H1 (cell line): Measurements from ENCODE around the gene B4GALT5. TPM values are rescaled to one million over a fixed set of nuclear protein-coding genes. Genes with fewer than 3 reads are reported as not detected.

Experiments
- CTCF ChIA-PET: fragments of 300-600 bp; sonication (Branson Sonifier 250); formaldehyde crosslinking; loops from one replicate; lab custom pipeline; 2021; ENCODE audit not compliant: partially characterized antibody; lab: Charles Lee
- POLR2A ChIA-PET: fragments of 300-600 bp; sonication (Branson Sonifier 250); formaldehyde crosslinking; loops from one replicate; lab custom pipeline; 2021; ENCODE audit warnings: inconsistent platforms; ENCODE audit not compliant: partially characterized antibody; lab: Charles Lee
- DNase-seq, 2 experiments: peaks; one replicate each; pipeline versions ENCODE4 v3.0.0 to v3.0.0-alpha.2; 2010 to 2022; ENCODE audit warnings: low spot score in 2 of 2, low read depth in 1 of 2, mixed read lengths in 1 of 2
- FAIRE-seq: peaks from 2 replicates; lab custom pipeline; 2011; peaks lifted over from hg19 to GRCh38; lab: Jason Lieb, UNC
- H2AFZ ChIP-seq: 2 replicates; pipeline ENCODE4 v1.8.1; 2012; ENCODE audit warnings: low read length, inconsistent platforms
- H2AK5ac ChIP-seq: 2 replicates; pipeline ENCODE4 v1.6.1; 2013; ENCODE audit warnings: low read depth, low read length
- H2BK120ac ChIP-seq: replicated peaks from 2 replicates; pipeline ENCODE3; 2013; ENCODE audit warnings: low read depth, low read length, inconsistent platforms
- H2BK12ac ChIP-seq: 2 replicates; pipeline ENCODE4 v1.6.1; 2013; ENCODE audit warnings: low read depth, low read length
- H2BK15ac ChIP-seq: 2 replicates; pipeline ENCODE4 v1.6.1; 2013; ENCODE audit warnings: low read length
- H2BK20ac ChIP-seq: 2 replicates; pipeline ENCODE4 v1.6.1; 2013; ENCODE audit warnings: low read length
- H2BK5ac ChIP-seq: 2 replicates; pipeline ENCODE4 v1.6.1; 2013; ENCODE audit warnings: low read depth, low read length
- H3K14ac ChIP-seq: 2 replicates; pipeline ENCODE4 v1.6.1; 2013; ENCODE audit warnings: inconsistent platforms; ENCODE audit not compliant: insufficient read length
- H3K18ac ChIP-seq: 2 replicates; pipeline ENCODE4 v1.6.1; 2013; ENCODE audit warnings: low read length; ENCODE audit errors: extremely low read depth
- H3K23ac ChIP-seq: 2 replicates; pipeline ENCODE4 v1.6.1; 2013; ENCODE audit warnings: inconsistent platforms; ENCODE audit not compliant: insufficient read length
- H3K23me2 ChIP-seq: 2 replicates; pipeline ENCODE4 v1.6.1; 2013; ENCODE audit warnings: low read depth, low read length
- H3K27ac ChIP-seq: 2 replicates; pipeline ENCODE4 v1.6.1; 2011; ENCODE audit warnings: low read depth, low read length, inconsistent platforms
- H3K27me3 ChIP-seq, 4 experiments: replicated peaks in 1 of 4; 1 replicate in 1 of 4; 2 replicates in 3 of 4; pipeline versions ENCODE4 v1.6.1 to v1.8.1; 2011 to 2013; ENCODE audit warnings: low read length in 3 of 4, mild to moderate bottlenecking in 3 of 4, inconsistent platforms in 2 of 4, mixed read lengths in 2 of 4, moderate library complexity in 1 of 4; ENCODE audit not compliant: control insufficient read depth in 3 of 4, insufficient read depth in 3 of 4; ENCODE audit errors: extremely low read depth in 1 of 4
- H3K36me3 ChIP-seq, 4 experiments: 2 replicates each; pipeline versions ENCODE4 v1.6.1 to v1.8.1; 2011 to 2013; ENCODE audit warnings: mild to moderate bottlenecking in 4 of 4, low read length in 3 of 4, moderate library complexity in 2 of 4, control low read depth in 1 of 4, inconsistent platforms in 1 of 4; ENCODE audit not compliant: insufficient read depth in 4 of 4, control insufficient read depth in 2 of 4
- H3K4ac ChIP-seq: replicated peaks from 2 replicates; pipeline ENCODE3; 2013; ENCODE audit warnings: low read length, low read depth, mixed read lengths, inconsistent platforms; ENCODE audit not compliant: insufficient read length
- H3K4me1 ChIP-seq, 4 experiments: replicated peaks in 1 of 4; 1 replicate in 1 of 4; 2 replicates in 3 of 4; pipeline versions ENCODE4 v1.6.1 to v1.8.1; 2011 to 2013; ENCODE audit warnings: low read length in 3 of 4, inconsistent platforms in 2 of 4, mixed read lengths in 1 of 4; ENCODE audit not compliant: insufficient read depth in 4 of 4, control insufficient read depth in 3 of 4
- H3K4me2 ChIP-seq, 2 experiments: 2 replicates each; pipeline versions ENCODE4 v1.6.1 to v1.8.1; 2011 to 2013; ENCODE audit warnings: low read depth in 2 of 2, low read length in 2 of 2, control low read depth in 1 of 2, inconsistent platforms in 1 of 2, mild to moderate bottlenecking in 1 of 2; ENCODE audit not compliant: insufficient read depth in 1 of 2
- H3K4me3 ChIP-seq, 4 experiments: fragments of 200-600, 300-600 bp in 1 of 4; sonication (generic), shearing (Covaris generic), sonication (Bioruptor Twin) in 1 of 4; 2 replicates each; pipeline versions ENCODE4 v1.5.1 to v1.8.1; 2011 to 2016; ENCODE audit warnings: low read length in 4 of 4, low read depth in 3 of 4, control low read depth in 2 of 4, inconsistent platforms in 2 of 4, mild to moderate bottlenecking in 2 of 4, mixed read lengths in 1 of 4, moderate library complexity in 1 of 4; ENCODE audit not compliant: insufficient read depth in 2 of 4; ENCODE audit errors: extremely low read depth in 1 of 4
- H3K56ac ChIP-seq: replicated peaks from 2 replicates; pipeline ENCODE3; 2013; ENCODE audit warnings: low read depth, mild to moderate bottlenecking, mixed read lengths, low read length, inconsistent platforms; ENCODE audit not compliant: insufficient read length
- H3K79me1 ChIP-seq: 2 replicates; pipeline ENCODE4 v1.6.1; 2013; ENCODE audit warnings: low read depth, low read length, control low read depth
- H3K79me2 ChIP-seq, 2 experiments: 2 replicates each; pipeline versions ENCODE4 v1.6.1 to v1.8.1; 2012 to 2013; ENCODE audit warnings: low read length in 2 of 2, mild to moderate bottlenecking in 2 of 2, inconsistent platforms in 1 of 2; ENCODE audit not compliant: insufficient read depth in 2 of 2, control insufficient read depth in 1 of 2
- H3K9ac ChIP-seq, 4 experiments: replicated peaks in 1 of 4; 1 replicate in 1 of 4; 2 replicates in 3 of 4; pipeline versions ENCODE4 v1.6.1 to v1.8.1; 2011 to 2013; ENCODE audit warnings: low read depth in 3 of 4, low read length in 3 of 4, control low read depth in 2 of 4, mild to moderate bottlenecking in 2 of 4, moderate library complexity in 2 of 4, inconsistent platforms in 1 of 4; ENCODE audit errors: extremely low read depth in 1 of 4
- H3K9me3 ChIP-seq, 2 experiments: 2 replicates each; pipeline versions ENCODE4 v1.6.1 to v1.8.1; 2012 to 2013; ENCODE audit warnings: mild to moderate bottlenecking in 2 of 2, moderate library complexity in 2 of 2, control low read depth in 1 of 2, inconsistent platforms in 1 of 2, low read depth in 1 of 2, low read length in 1 of 2, mixed read lengths in 1 of 2; ENCODE audit not compliant: insufficient read depth in 2 of 2
- H4K20me1 ChIP-seq, 2 experiments: replicated peaks in 1 of 2; 2 replicates each; pipeline versions ENCODE3 to v1.8.1; 2011 to 2013; ENCODE audit warnings: inconsistent platforms in 2 of 2, low read length in 2 of 2, mild to moderate bottlenecking in 1 of 2; ENCODE audit not compliant: insufficient read depth in 2 of 2, control insufficient read depth in 1 of 2
- H4K5ac ChIP-seq: 2 replicates; pipeline ENCODE4 v1.6.1; 2013; ENCODE audit warnings: low read length, low read depth, mixed read lengths, inconsistent platforms; ENCODE audit not compliant: insufficient read length
- H4K8ac ChIP-seq: 2 replicates; pipeline ENCODE4 v1.8.0; 2013; ENCODE audit warnings: mild to moderate bottlenecking, moderate library complexity, low read length, inconsistent platforms; ENCODE audit not compliant: insufficient read depth; ENCODE audit errors: extremely low read depth
- H4K91ac ChIP-seq: replicated peaks from 2 replicates; pipeline ENCODE3; 2013; ENCODE audit warnings: low read length, mixed read lengths, inconsistent platforms; ENCODE audit not compliant: insufficient read length
- BCL11A ChIP-seq, 2 experiments: IDR thresholded peaks; one replicate each; pipeline ENCODE4 v1.6.1; 2011; ENCODE audit warnings: low read depth in 2 of 2, low read length in 2 of 2, mild to moderate bottlenecking in 2 of 2
- CHD1 ChIP-seq: IDR thresholded peaks from 2 replicates; pipeline ENCODE4 v1.6.1; 2012; ENCODE audit warnings: low read depth, low read length, improper control_type of control experiment
- EP300 ChIP-seq, 2 experiments: IDR thresholded peaks; 1 replicate in 1 of 2; 2 replicates in 1 of 2; pipeline ENCODE4 v1.6.1; 2011 to 2012; ENCODE audit warnings: low read depth in 2 of 2, low read length in 2 of 2, mild to moderate bottlenecking in 2 of 2, borderline replicate concordance in 1 of 2, inconsistent platforms in 1 of 2, moderate library complexity in 1 of 2
- EZH2 ChIP-seq: fragments of 200-600 bp; sonication (generic); IDR thresholded peaks from 2 replicates; pipeline ENCODE4 v1.7.1; 2012; ENCODE audit warnings: low read depth, mild to moderate bottlenecking, moderate library complexity, low read length, inconsistent platforms; ENCODE audit not compliant: severe bottlenecking
- GABPA ChIP-seq: IDR thresholded peaks from 2 replicates; pipeline ENCODE4 v1.6.1; 2011; ENCODE audit warnings: mild to moderate bottlenecking, low read length, moderate library complexity, borderline replicate concordance; ENCODE audit not compliant: insufficient read depth
- HDAC2 ChIP-seq, 2 experiments: fragments of 300-600 bp in 1 of 2; sonication (generic) in 1 of 2; IDR thresholded peaks; 2 replicates each; pipeline ENCODE4 v1.6.1; 2011 to 2012; ENCODE audit warnings: low read depth in 2 of 2, low read length in 2 of 2, mild to moderate bottlenecking in 2 of 2, moderate library complexity in 2 of 2, borderline replicate concordance in 1 of 2, inconsistent platforms in 1 of 2
- JUND ChIP-seq: IDR thresholded peaks from 2 replicates; pipeline ENCODE4 v1.6.1; 2011; ENCODE audit warnings: mild to moderate bottlenecking, improper control_type of control experiment, low read length
- TAF7 ChIP-seq: optimal IDR thresholded peaks from 2 replicates; pipeline ENCODE3; 2011; ENCODE audit warnings: low read depth, mild to moderate bottlenecking, inconsistent platforms, low read length, moderate library complexity, borderline replicate concordance
- TEAD4 ChIP-seq: IDR thresholded peaks from 2 replicates; pipeline ENCODE4 v1.6.1; 2012; ENCODE audit warnings: low read depth, low read length, inconsistent platforms, mixed read lengths
- WGBS, 2 experiments: shearing (Covaris generic) in 1 of 2; methylation state at CpG; one replicate each; pipeline versions ENCODE4 v1.1.6 to v1.1.7; 2013 to 2015; ENCODE audit warnings: low lambda C conversion rate in 2 of 2, mixed read lengths in 2 of 2, inconsistent platforms in 1 of 2, low coverage in 1 of 2, missing lambda C conversion rate in 1 of 2; ENCODE audit not compliant: insufficient replicate concordance in 2 of 2, insufficient coverage in 1 of 2, insufficient read length in 1 of 2; ENCODE audit errors: extremely low coverage in 1 of 2, missing lambda C conversion rate in 1 of 2; 5-methylcytosine and 5-hydroxymethylcytosine counted together
- polyA plus RNA-seq, 7 experiments: library from polyadenylated mRNA; depleted of rRNA in 3 of 7; stranded (reverse) in 5 of 7; unstranded in 2 of 7; fragments of >200 nt in 5 of 7; fragments of 200-250 nt in 2 of 7; gene quantifications; 1 replicate in 5 of 7; 2 replicates in 1 of 7; 4 replicates in 1 of 7; pipeline versions ENCODE4 v1.2.1 to v1.2.3, GENCODE V29; 2011 to 2013; ENCODE audit warnings: missing spikeins in 2 of 7, mixed read lengths in 2 of 7
- total RNA-seq: library from RNA; stranded (reverse); fragmentation: NEBNext Ultra II Directional; extraction: Animal tissue kit (Norgen Biotek cat#: 25700); gene quantifications from 2 replicates; pipeline ENCODE4 v1.2.1, GENCODE V29; 2021
- TF ChIP-seq, protein P1 (sequence below): IDR thresholded peaks from 2 replicates; pipeline ENCODE4 v1.6.1; 2011; ENCODE audit warnings: low read length, improper control_type of control experiment

B4GALT5 gene
- total and polyA plus RNA-seq, 2 of the 8 experiments (the other 6 are each of a cell fraction or from before 2014, with no cell fraction given) = 46.5 to 75.4 TPM

DNA sequence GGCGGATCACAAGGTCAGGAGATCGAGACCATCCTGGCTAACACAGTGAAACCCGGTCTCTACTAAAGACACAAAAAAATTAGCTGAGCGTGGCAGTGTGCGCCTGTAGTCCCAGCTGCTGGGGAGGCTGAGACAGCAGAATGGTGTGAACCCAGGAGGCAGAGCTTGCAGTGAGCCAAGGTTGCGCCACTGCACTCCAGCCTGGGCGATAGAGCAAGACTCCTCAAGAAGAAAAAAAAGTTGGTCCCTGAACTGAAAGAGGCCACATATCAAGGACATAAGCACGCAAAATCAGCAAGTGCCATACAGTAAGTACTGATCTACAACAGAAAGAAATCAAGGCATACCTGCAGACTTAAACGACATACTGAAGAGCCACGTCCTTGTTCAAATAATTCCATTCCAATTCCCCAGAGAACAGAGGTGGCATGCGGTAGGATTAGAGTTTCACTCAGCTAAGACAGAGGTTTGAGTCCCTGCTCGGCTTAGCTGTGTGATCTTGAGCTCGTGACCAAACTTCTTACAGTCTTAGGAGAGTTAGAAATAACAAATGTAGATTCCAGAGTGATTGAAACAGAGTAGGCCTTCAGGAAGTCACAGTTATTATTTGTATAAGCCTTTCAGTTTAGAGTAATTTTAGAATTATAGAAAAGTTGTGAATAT, 29.2 kb downstream of the B4GALT5 start:
- H2AK5ac ChIP-seq = no peak overlapping the region
- H3K23me2 ChIP-seq = no peaks in the 10 kb centered on the region; the same call in 1 of the 2 replicates
- no peaks in the 10 kb centered on the region for H3K9me3 ChIP-seq
- no peak overlapping the region for H2AFZ ChIP-seq
- FAIRE-seq (no peak), DNase-seq (no peak)
- H3K4me3 ChIP-seq = no peak overlapping the region
- no peak overlapping the region for H2BK15ac ChIP-seq
- no peak overlapping the region for H2BK5ac ChIP-seq
- peaks cover 28 to 99% of the 10 kb centered on the region in 2 experiments for H3K79me2 ChIP-seq
- POLR2A ChIA-PET = no interaction called here
- no peaks in the 10 kb centered on the region for H3K36me3 ChIP-seq
- H4K91ac ChIP-seq = no peak overlapping the region
- H3K23ac ChIP-seq = no peak overlapping the region
- no peak overlapping the region for H3K4ac ChIP-seq
- H3K56ac ChIP-seq = no peak overlapping the region
- peaks cover 0 to 26% (median 15%) of the 10 kb centered on the region in 4 experiments for H3K4me1 ChIP-seq
- no peak overlapping the region for H3K9ac ChIP-seq
- no peak overlapping the region for H3K14ac ChIP-seq
- CTCF ChIA-PET = interaction anchor here (1.0 kb wide), 1 partner anchor 18 kb away, joined by 5 read pairs; no protein-coding TSS in a partner anchor
- no peak overlapping the region for H4K8ac ChIP-seq
- no peak overlapping the region for H2BK120ac ChIP-seq
- no peak overlapping the region for H3K4me2 ChIP-seq
- TF ChIP-seq BCL11A (IDR thresholded peaks at IDR 0.05; ENCODE audit: low read depth in 2 of 2, low read length in 2 of 2) (no peak), EZH2 (no peak), GABPA (no peak), EP300 (IDR thresholded peaks at IDR 0.05; ENCODE audit: borderline replicate concordance in 1 of 2, low read depth in 2 of 2, low read length in 2 of 2) (no peak), CHD1 (no peak), HDAC2 (IDR thresholded peaks at IDR 0.05; ENCODE audit: borderline replicate concordance in 1 of 2, low read depth in 2 of 2, low read length in 2 of 2) (no peak), TEAD4 (no peak), TAF7 (no peak), JUND (no peak)
- TF ChIP-seq, protein P1, sequence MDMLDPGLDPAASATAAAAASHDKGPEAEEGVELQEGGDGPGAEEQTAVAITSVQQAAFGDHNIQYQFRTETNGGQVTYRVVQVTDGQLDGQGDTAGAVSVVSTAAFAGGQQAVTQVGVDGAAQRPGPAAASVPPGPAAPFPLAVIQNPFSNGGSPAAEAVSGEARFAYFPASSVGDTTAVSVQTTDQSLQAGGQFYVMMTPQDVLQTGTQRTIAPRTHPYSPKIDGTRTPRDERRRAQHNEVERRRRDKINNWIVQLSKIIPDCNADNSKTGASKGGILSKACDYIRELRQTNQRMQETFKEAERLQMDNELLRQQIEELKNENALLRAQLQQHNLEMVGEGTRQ = no peak
- peaks cover 17% of the 10 kb centered on the region for H3K79me1 ChIP-seq
- H3K27ac ChIP-seq = no peak overlapping the region
- no peak overlapping the region for H3K18ac ChIP-seq
- peaks cover 24 to 35% of the 10 kb centered on the region in 2 experiments for H4K20me1 ChIP-seq
- H2BK12ac ChIP-seq = no peak overlapping the region
- 94% methylated on average over 13 of the region's 13 CpGs; no CpG with 5 or more reads in 1 of the 2 experiments for WGBS, 2 experiments
- H2BK20ac ChIP-seq = no peak overlapping the region
- H3K27me3 ChIP-seq = no peaks in the 10 kb centered on the region
- no peak overlapping the region for H4K5ac ChIP-seq
